Endothelial cell of umbilical vein (primary cell): Measurements from ENCODE around the gene KIF1B. TPM values are rescaled to one million over a fixed set of nuclear protein-coding genes. Genes with fewer than 3 reads are reported as not detected.

ENCODE experiments used
- BruUV-seq: library from RNA; stranded (reverse); fragments of 400-500 nt; replicated peaks from 2 replicates; lab custom pipeline; 2021; lab: Mats Ljungman, UMichigan
- CTCF ChIA-PET: fragments of 300-600, 350-600 bp; sonication (Branson Sonifier 250); formaldehyde crosslinking; loops from one replicate; lab custom pipeline; 2021; ENCODE audit warnings: antibody characterized with exemption, inconsistent platforms; lab: Charles Lee
- POLR2A ChIA-PET: fragments of 300-600, 350-600 bp; sonication (Branson Sonifier 250); formaldehyde crosslinking; loops from one replicate; lab custom pipeline; 2021; ENCODE audit warnings: antibody characterized with exemption, inconsistent platforms; lab: Charles Lee
- DNase-seq: peaks from one replicate; pipeline ENCODE4 v3.0.0-alpha.2; 2011; ENCODE audit warnings: low read depth, low spot score
- FAIRE-seq: peaks from 2 replicates; lab custom pipeline; 2011; peaks lifted over from hg19 to GRCh38; lab: Jason Lieb, UNC
- H2AFZ ChIP-seq: 2 replicates; pipeline ENCODE4 v1.6.0; 2012; ENCODE audit warnings: low read depth, low read length, control low read depth, inconsistent platforms
- H3K27ac ChIP-seq: 2 replicates; pipeline ENCODE4 v1.5.1; 2011; ENCODE audit warnings: low read depth, mild to moderate bottlenecking, control low read depth, low read length, moderate library complexity; ENCODE audit not compliant: insufficient read depth
- H3K27me3 ChIP-seq, 2 experiments: 2 replicates each; pipeline versions ENCODE4 v1.6.0 to v1.6.1; 2011; ENCODE audit warnings: low read length in 2 of 2, mixed read lengths in 1 of 2; ENCODE audit not compliant: control insufficient read depth in 2 of 2, insufficient read depth in 2 of 2
- H3K36me3 ChIP-seq, 2 experiments: 2 replicates in 1 of 2; 3 replicates in 1 of 2; pipeline ENCODE4 v1.5.1; 2011; ENCODE audit warnings: low read length in 2 of 2, mild to moderate bottlenecking in 1 of 2, moderate library complexity in 1 of 2; ENCODE audit not compliant: control insufficient read depth in 2 of 2, insufficient read depth in 2 of 2; ENCODE audit errors: extremely low read depth in 1 of 2
- H3K4me1 ChIP-seq: 3 replicates; pipeline ENCODE4 v1.5.1; 2011; ENCODE audit warnings: mild to moderate bottlenecking, low read length; ENCODE audit not compliant: control insufficient read depth, insufficient read depth; ENCODE audit errors: extremely low read depth
- H3K4me2 ChIP-seq: 2 replicates; pipeline ENCODE4 v1.6.1; 2011; ENCODE audit warnings: low read length, control low read depth, mixed read lengths; ENCODE audit not compliant: insufficient read depth
- H3K4me3 ChIP-seq, 3 experiments: fragments of 200-600 bp in 1 of 3; sonication (generic), shearing (Covaris generic) in 1 of 3; replicated peaks in 1 of 3; 2 replicates each; pipeline ENCODE4 v1.5.1; 2011 to 2016; ENCODE audit warnings: control low read depth in 3 of 3, low read length in 3 of 3, mild to moderate bottlenecking in 2 of 3, inconsistent platforms in 1 of 3, low read depth in 1 of 3, moderate library complexity in 1 of 3; ENCODE audit not compliant: insufficient read depth in 1 of 3
- H3K79me2 ChIP-seq: 2 replicates; pipeline ENCODE4 v1.6.0; 2012; ENCODE audit warnings: low read length, inconsistent platforms; ENCODE audit not compliant: control insufficient read depth, insufficient read depth
- H3K9ac ChIP-seq: replicated peaks from 2 replicates; pipeline ENCODE3; 2011; ENCODE audit warnings: low read length, control low read depth; ENCODE audit not compliant: insufficient read depth; ENCODE audit errors: extremely low read depth
- H3K9me1 ChIP-seq: replicated peaks from 3 replicates; pipeline ENCODE4 v1.6.0; 2011; ENCODE audit warnings: mild to moderate bottlenecking, low read length; ENCODE audit not compliant: control insufficient read depth, insufficient read depth; ENCODE audit errors: extremely low read depth
- H3K9me3 ChIP-seq: replicated peaks from 2 replicates; pipeline ENCODE4 v1.5.1; 2012; ENCODE audit warnings: low read length, inconsistent platforms; ENCODE audit not compliant: control insufficient read depth, insufficient read depth
- H4K20me1 ChIP-seq: replicated peaks from 2 replicates; pipeline ENCODE3; 2011; ENCODE audit warnings: mild to moderate bottlenecking, low read length; ENCODE audit not compliant: control insufficient read depth, insufficient read depth; ENCODE audit errors: extremely low read depth
- EZH2 ChIP-seq: IDR thresholded peaks from 2 replicates; pipeline ENCODE4 v1.6.1; 2012; ENCODE audit warnings: borderline replicate concordance, low read depth, mild to moderate bottlenecking, moderate library complexity, low read length, inconsistent platforms; ENCODE audit not compliant: severe bottlenecking
- GATA2 ChIP-seq: IDR thresholded peaks from 2 replicates; pipeline ENCODE4 v1.7.0; 2011; ENCODE audit warnings: low read depth, mild to moderate bottlenecking, moderate library complexity, mixed read lengths, low read length; ENCODE audit not compliant: insufficient read length, insufficient read depth
- JUN ChIP-seq: IDR thresholded peaks from 2 replicates; pipeline ENCODE4 v1.6.1; 2011; ENCODE audit warnings: borderline replicate concordance, low read depth; ENCODE audit not compliant: insufficient read length, insufficient read depth
- MAX ChIP-seq: IDR thresholded peaks from 2 replicates; pipeline ENCODE4 v1.6.1; 2011; ENCODE audit not compliant: insufficient read depth, insufficient read length
- MYC ChIP-seq: IDR thresholded peaks from one replicate; pipeline ENCODE4 v1.6.1; 2011; ENCODE audit warnings: mild to moderate bottlenecking, low read depth, low read length
- POLR2A ChIP-seq: IDR thresholded peaks from 2 replicates; pipeline ENCODE4 v1.6.1; 2012; ENCODE audit warnings: low read depth, mild to moderate bottlenecking, control low read depth, low read length
- POLR2AphosphoS5 ChIP-seq: IDR thresholded peaks from 2 replicates; pipeline ENCODE4 v1.6.1; 2012; ENCODE audit warnings: low read depth, mild to moderate bottlenecking, control low read depth, low read length, moderate library complexity; ENCODE audit not compliant: insufficient read depth
- dilution Hi-C: fragments of 300-500 bp; cut with MboI; formaldehyde crosslinking; loops from one replicate; pipeline ENCODE4 v1.15.0; 2019; ENCODE audit warnings: low sequenced_read_pairs; ENCODE audit not compliant: extremely low pct_ligation_motif_present
- intact Hi-C: fragments of 100-400 bp; cut with micrococcal nuclease; formaldehyde crosslinking; loops from one replicate; pipeline ENCODE4 v1.10.0; 2022
- polyA plus RNA-seq, 4 experiments: library from polyadenylated mRNA; depleted of rRNA in 3 of 4; stranded (reverse) in 3 of 4; unstranded in 1 of 4; fragments of >200 nt; gene quantifications; 2 replicates each; pipeline versions ENCODE4 v1.2.1 to v1.2.3, GENCODE V29; 2011 to 2012; ENCODE audit warnings: missing spikeins in 1 of 4
- total RNA-seq: library from RNA; stranded (reverse); gene quantifications from 2 replicates; pipeline ENCODE4 v1.2.3, GENCODE V29; 2021
- TF ChIP-seq, protein P1 (sequence below), 2 donors: IDR thresholded peaks; 1 replicate in 1 of 2; 2 replicates in 1 of 2; pipeline ENCODE4 v1.5.1; 2011; ENCODE audit warnings: low read length in 2 of 2, mild to moderate bottlenecking in 2 of 2, moderate library complexity in 2 of 2, control low read depth in 1 of 2, inconsistent platforms in 1 of 2, low read depth in 1 of 2; ENCODE audit not compliant: insufficient read depth in 1 of 2; ENCODE audit errors: extremely low read depth in 1 of 2

The KIF1B gene
- total and polyA plus RNA-seq, 2 donors (not counting 3 experiments of a cell fraction or from before 2014, with no cell fraction given), result 14.8 to 58.6 TPM

DNA sequence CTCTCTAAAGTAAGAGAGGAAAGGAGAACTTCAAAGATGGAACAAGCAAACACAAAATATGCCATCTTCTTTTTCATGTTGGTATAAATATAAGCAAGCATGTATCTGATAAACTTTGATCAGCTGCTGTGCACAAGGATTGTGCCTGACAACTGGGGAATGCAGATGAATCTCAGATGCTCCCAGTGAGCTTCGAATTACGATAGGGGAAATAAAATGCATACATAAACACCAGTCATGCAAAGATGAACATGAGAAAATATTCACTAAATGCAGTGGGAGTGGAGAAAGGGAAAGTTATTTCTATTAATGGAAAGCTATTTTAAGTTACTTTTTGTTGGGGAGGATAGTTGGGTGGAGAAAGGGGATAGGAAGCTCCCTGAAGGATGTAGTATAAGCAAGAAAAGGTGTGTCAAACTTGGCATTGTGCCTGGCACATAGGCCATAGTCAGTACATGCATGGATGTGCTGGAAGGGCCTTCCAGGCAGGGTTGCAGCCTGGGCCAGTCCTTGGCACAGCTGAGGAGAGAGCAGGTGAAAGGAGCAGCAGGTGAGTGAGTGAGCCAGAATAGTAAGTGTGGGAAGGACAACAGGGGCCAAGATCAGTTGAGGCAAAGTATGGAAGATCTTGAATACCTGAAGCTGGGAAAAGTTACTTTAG is 130.7 kb downstream of the KIF1B start:
- ChIA-PET POLR2A (no interaction called here), CTCF (interaction anchor here (1.5 to 2.0 kb wide), 2 partner anchors 89 to 131 kb away, joined by 4 to 10 read pairs; partner anchors contain the start of genes CENPS and KIF1B)
- H3K36me3 ChIP-seq, result peaks cover 6 to 8% of the 10 kb centered on the region in 2 experiments
- H3K27ac ChIP-seq, result no peak overlapping the region
- peaks cover 10% of the 10 kb centered on the region for H3K4me1 ChIP-seq
- no peak overlapping the region for H3K4me3 ChIP-seq
- intact Hi-C loops, result no loop called here
- BruUV-seq, result no TSS peak
- no peaks in the 10 kb centered on the region for H3K9me1 ChIP-seq
- H3K27me3 ChIP-seq, result no peaks in the 10 kb centered on the region
- no peak overlapping the region for H3K4me2 ChIP-seq
- H3K9ac ChIP-seq, result no peak overlapping the region
- dilution Hi-C loops, result no loop called here
- no peaks in the 10 kb centered on the region for H3K79me2 ChIP-seq
- TF ChIP-seq GATA2 (no peak), POLR2AphosphoS5 (no peak), EZH2 (no peak), POLR2A (no peak), MYC (no peak), MAX (no peak), JUN (no peak)
- TF ChIP-seq, protein P1, sequence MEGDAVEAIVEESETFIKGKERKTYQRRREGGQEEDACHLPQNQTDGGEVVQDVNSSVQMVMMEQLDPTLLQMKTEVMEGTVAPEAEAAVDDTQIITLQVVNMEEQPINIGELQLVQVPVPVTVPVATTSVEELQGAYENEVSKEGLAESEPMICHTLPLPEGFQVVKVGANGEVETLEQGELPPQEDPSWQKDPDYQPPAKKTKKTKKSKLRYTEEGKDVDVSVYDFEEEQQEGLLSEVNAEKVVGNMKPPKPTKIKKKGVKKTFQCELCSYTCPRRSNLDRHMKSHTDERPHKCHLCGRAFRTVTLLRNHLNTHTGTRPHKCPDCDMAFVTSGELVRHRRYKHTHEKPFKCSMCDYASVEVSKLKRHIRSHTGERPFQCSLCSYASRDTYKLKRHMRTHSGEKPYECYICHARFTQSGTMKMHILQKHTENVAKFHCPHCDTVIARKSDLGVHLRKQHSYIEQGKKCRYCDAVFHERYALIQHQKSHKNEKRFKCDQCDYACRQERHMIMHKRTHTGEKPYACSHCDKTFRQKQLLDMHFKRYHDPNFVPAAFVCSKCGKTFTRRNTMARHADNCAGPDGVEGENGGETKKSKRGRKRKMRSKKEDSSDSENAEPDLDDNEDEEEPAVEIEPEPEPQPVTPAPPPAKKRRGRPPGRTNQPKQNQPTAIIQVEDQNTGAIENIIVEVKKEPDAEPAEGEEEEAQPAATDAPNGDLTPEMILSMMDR (IDR thresholded peaks at IDR 0.05; ENCODE audit: extremely low read depth in 1 of 2, insufficient read depth in 1 of 2, low read depth in 1 of 2, low read length in 2 of 2), result no peak
- FAIRE-seq (no peak), DNase-seq (no peak)
- no peak overlapping the region for H2AFZ ChIP-seq
- no peaks in the 10 kb centered on the region for H4K20me1 ChIP-seq
- no peaks in the 10 kb centered on the region for H3K9me3 ChIP-seq
